KOPT-K1 (cell line): Measurements from ENCODE around the gene BCAP29.

ENCODE experiments used
- H3K27ac ChIP-seq: fragments of 200-600 bp; sonication (generic); 2 replicates; pipeline ENCODE4 v1.5.1; 2016; ENCODE audit warnings: antibody characterized with exemption, mild to moderate bottlenecking, low read depth, low read length; ENCODE audit not compliant: poor library complexity, severe bottlenecking
- H3K36me3 ChIP-seq: fragments of 200-600 bp; sonication (generic); 2 replicates; pipeline ENCODE4 v1.5.1; 2017; ENCODE audit warnings: antibody characterized with exemption, mild to moderate bottlenecking, low read length, moderate library complexity; ENCODE audit not compliant: insufficient read depth
- H3K9me3 ChIP-seq: fragments of 200-600 bp; sonication (generic); 2 replicates; pipeline ENCODE4 v1.5.1; 2017; ENCODE audit warnings: antibody characterized with exemption, low read length, mild to moderate bottlenecking; ENCODE audit not compliant: insufficient read depth, poor library complexity, severe bottlenecking

BCAP29 gene

DNA sequence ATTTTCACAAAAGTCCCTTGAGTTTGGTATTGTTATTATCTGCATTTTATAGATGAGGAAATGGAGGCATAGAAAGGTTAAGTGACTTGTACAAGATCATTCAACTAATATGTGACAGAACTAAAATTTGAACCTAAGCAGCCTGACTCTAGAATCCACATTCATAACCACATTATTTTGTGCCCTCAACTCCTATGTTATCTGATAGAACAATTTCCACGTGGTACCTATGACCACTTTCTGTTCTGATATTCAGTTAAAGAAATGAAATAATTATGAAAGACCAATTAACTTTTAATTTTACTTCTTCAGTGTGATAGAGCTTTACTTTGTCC is 17.5 kb downstream of the BCAP29 start:
- Histone ChIP-seq H3K36me3 (peaks cover 50% of the 10 kb centered on the region), H3K27ac (no peak overlapping the region), H3K9me3 (no peaks in the 10 kb centered on the region)

DNA sequence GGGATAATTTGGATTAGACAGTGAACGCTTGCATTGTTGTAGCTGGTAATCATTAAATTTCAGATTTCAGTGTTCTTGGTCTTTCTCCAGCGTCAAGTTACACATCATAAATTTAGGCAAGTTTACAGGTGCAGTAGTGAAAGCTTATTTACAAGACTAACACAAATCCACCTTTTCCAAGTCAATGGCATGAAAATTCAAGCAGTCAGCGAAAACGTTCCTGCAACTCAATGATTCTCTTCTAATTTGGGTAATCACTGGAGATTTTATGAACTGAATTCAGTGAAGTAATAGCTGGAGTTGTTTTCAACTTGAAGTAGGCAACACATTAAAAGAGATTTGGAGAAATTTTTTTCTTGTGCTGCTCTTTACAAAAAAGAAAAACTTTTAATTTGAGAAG is 17.9 kb downstream of the BCAP29 start:
- Histone ChIP-seq H3K36me3 (peaks cover 50% of the 10 kb centered on the region), H3K9me3 (no peaks in the 10 kb centered on the region), H3K27ac (no peak overlapping the region)

DNA sequence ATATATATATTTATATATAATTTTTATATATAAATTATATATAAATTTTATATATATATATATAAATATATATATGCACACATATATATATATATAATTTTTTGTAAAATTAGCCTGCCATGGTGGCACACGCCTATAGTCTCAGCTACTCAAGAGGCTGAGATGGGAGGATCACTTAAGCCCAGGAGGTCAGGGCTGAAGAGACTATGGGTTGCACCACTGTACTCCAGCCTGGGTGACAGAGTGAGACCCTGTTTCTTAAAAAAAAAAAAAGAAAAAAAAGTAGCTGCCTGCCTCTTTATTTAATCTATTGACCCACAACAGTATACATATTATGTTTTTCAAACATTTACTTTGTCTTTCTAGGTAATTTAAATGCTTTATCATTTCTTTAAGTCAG is 19.2 kb downstream of the BCAP29 start:
- H3K9me3 ChIP-seq: no peaks in the 10 kb centered on the region
- H3K36me3 ChIP-seq: peaks cover 50% of the 10 kb centered on the region

DNA sequence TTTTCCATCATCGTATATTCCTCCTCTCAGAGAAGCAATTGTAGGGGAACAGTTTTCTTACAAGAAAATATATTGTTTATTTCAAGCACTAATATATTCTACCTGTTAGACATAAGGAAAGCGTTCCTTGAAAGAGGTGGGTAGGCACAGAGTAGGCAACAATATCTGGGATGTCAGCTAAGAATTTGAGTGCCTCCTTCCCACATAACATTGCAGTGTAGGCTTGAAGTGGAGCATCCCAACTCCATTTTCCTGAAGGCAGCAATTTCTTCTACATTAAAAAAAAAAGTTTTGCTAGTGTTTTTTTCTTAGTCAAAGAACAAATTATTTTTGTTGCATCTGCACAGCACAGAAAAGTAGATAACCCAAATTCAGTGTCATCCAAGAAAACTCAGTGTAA is 20.8 kb downstream of the BCAP29 start:
- Histone ChIP-seq H3K9me3 (no peaks in the 10 kb centered on the region), H3K27ac (no peak overlapping the region), H3K36me3 (peaks cover 43% of the 10 kb centered on the region)

More for the DNA sequence above, 19.2 kb downstream of the BCAP29 start:
- no peak overlapping the region for H3K27ac ChIP-seq

DNA sequence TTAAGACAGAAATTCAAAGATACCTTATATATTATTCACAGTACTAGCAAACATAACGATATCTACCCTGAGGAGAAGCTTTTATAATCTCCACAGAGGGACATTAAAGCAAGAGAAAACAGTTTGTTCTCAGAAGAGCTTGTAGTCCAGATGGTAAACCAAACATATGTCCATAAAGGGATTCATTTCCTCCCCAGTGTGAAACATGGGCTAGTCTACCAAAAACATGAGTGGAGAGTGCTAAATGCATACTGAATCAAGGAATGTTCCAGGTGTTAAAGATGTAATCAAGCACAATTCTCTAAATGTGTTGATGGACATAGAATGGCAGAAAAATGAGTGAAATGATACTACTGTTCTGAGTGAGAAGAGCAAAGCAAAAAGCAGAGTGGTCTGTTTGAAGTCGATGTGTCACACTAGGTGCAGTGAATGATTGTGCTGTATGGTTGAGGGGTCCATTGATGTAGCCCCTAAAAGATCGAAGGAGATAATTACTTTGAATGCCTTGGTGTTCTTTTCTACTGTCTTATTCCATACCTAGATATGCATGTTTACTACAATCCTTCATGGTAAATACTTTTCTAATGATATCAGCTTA is 25.3 kb downstream of the BCAP29 start:
- H3K36me3 ChIP-seq: peaks cover 32% of the 10 kb centered on the region
- no peaks in the 10 kb centered on the region for H3K9me3 ChIP-seq
- no peak overlapping the region for H3K27ac ChIP-seq

DNA sequence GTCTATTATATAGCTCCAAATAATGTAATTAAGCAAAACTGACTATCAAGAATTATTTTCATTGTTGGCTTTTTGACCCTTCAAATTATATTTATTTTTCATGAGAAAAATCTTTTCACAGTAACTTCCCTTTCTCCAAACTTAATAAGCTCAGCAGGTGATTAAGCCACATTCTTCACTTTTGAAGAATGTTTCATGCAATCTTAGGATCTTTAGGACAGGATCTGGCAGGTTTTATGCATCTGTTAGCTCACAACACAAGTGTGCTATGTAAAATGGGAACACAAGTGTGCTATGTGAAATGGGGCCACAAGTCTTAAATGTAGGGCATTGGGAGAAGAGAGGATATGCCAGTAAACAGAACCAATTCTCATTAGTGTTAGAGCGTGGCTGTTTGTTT is 26.3 kb downstream of the BCAP29 start:
- no peak overlapping the region for H3K27ac ChIP-seq
- no peaks in the 10 kb centered on the region for H3K9me3 ChIP-seq
- peaks cover 22% of the 10 kb centered on the region for H3K36me3 ChIP-seq

DNA sequence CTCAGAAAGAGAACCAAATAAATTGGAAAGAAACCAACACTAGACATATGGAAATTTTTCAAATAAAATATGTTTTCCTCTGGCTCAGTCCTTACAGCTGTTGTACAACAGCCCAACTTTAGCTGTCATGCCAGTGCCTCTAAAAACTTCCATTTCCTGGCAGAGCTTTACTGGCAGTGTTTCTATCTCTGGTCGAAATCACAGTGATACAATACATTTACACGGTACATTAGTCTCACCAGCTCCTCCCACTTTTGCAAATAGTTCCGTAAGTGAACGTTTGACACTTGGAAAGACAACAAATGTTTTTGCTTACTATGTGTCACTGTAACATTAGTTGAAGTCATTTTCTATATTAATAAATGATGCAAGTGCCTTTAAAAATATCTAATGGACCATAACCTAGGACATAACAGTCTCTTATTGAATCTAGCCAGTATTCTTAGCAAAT is 29.8 kb downstream of the BCAP29 start:
- no peak overlapping the region for H3K27ac ChIP-seq
- H3K9me3 ChIP-seq: no peaks in the 10 kb centered on the region
- peaks cover 25% of the 10 kb centered on the region for H3K36me3 ChIP-seq

DNA sequence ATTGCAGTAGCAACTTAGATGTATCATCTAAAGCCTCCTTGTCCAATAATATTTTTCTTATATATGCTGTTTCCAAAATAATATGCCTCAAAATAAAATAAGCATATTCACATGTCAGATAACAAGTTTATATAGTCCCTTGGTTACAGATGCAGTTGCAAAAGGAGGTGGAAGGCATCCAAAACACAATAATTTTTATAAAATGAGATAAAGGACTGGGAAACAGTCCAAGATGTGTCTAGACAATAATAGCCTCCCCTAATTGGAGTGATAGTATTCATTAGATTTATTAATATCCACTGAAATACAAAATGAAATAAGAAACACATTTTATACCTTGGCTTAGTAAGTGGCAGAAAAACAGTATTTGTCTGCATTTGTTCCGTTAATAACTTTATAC is 30.3 kb downstream of the BCAP29 start:
- Histone ChIP-seq H3K27ac (no peak overlapping the region), H3K9me3 (no peaks in the 10 kb centered on the region), H3K36me3 (peaks cover 25% of the 10 kb centered on the region)

DNA sequence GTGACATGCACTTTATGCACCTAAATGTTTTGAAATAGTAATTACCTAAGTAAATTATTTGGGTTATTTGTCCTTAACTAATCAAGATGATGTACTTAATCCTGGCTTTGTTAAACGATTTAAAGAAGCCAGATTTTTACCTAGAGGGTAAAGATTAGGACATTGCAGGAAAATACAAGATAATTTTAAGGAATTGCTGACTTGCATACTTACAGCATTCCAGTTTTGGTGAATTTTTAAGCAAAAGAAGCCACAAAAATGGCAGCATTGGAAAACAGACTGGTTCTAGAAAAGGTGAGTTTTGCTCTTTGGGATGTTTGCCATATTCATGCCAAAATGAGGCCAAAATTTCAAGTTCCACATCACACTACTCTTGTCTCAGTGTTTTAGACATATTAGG is 33.4 kb downstream of the BCAP29 start:
- peaks cover 46% of the 10 kb centered on the region for H3K36me3 ChIP-seq
- no peaks in the 10 kb centered on the region for H3K9me3 ChIP-seq
- no peak overlapping the region for H3K27ac ChIP-seq

DNA sequence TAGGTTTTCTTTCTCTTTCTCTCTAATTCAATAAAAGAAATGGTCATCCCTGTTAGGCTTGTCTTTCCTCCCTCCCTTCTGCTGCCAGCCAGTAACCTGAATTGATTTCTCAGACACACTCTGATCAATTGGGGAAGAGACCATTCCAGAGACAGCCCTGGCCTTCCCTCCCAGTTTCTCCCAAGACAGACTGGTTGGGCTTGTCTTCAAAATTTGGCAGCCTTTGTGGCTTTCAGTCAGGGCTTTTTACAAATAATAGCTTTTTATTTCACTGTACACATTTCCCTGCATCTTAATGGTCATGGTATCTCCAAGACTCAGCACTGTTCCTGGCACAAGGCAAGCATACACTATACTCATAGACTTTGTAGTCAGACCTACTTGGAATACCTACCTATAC is 33.9 kb downstream of the BCAP29 start:
- Histone ChIP-seq H3K27ac (no peak overlapping the region), H3K9me3 (no peaks in the 10 kb centered on the region), H3K36me3 (peaks cover 46% of the 10 kb centered on the region)

DNA sequence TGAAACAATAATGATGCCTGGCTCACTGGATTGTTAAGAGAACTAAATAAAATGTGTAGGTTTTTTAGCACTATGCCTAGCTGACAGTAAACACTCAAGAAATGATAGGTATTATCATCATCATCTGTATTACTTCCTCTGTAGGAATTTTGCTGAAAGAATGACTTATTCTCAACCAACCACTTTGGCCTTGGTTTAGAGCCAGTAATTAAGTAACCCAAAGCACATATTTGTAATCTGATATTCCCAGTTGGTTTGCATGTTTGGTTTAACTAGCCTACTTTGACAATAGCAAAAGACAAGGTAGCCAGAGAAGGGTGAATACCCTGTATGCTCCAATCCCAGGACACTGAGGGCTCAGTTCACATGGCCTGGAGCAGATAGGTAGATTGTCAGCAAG is 34.4 kb downstream of the BCAP29 start:
- Histone ChIP-seq H3K36me3 (peaks cover 46% of the 10 kb centered on the region), H3K27ac (no peak overlapping the region), H3K9me3 (no peaks in the 10 kb centered on the region)

DNA sequence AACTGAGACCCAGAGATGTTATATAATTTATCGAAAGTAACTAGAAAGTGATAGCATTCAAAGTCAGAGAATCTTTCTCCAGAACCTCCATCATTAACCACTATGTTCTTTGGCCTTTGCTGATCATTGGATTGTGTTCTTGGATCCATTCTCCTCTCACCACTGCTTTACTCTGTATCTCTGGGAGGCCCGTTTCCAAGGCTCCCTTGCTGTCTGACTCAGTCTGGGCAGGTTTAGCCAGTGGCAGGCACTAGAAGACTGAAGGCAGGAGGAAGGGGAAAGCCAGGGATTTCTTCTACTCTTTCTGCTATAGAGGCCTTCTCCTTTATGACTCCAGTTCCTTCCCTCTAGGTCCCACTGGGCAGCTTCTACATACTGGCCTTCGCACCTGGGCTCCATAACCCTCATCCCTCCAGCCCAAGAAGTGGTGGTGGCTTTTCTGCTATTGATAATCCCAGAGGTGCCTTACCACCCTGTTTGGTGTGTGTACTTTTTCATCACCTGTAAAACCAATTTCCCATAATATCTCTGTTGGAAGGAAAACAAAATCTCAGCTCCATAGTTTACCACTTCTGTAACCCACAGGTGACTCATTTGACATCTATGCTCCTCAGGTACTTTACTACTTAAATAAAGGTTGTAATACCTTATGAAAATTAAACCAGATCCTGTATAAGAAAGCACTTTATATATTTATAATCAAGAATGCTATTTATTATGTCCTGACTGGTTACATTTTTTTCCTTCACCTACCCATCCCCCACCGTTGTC is 36.0 kb downstream of the BCAP29 start:
- no peak overlapping the region for H3K27ac ChIP-seq
- H3K36me3 ChIP-seq: peaks cover 46% of the 10 kb centered on the region
- no peaks in the 10 kb centered on the region for H3K9me3 ChIP-seq

DNA sequence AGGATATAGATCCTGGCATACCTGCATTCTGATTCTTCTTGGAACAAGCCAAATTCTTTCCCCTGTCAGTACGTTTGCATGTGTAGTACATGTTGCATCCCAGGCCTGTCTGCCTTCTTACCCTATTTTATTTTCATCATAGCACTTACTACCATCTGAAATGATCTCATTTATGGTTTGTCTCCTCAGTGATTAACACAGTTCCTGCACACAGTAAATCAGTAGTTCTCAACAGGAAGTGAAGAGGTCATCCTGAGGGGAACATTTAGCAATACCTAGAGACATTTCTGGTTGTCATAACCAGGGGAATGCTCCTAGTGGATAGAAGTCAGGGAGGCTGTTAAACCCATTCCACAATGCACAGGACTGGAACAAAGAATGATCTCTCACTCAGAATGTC is 42.4 kb downstream of the BCAP29 start:
- H3K9me3 ChIP-seq: no peaks in the 10 kb centered on the region
- H3K36me3 ChIP-seq: peaks cover 22% of the 10 kb centered on the region
- no peak overlapping the region for H3K27ac ChIP-seq

DNA sequence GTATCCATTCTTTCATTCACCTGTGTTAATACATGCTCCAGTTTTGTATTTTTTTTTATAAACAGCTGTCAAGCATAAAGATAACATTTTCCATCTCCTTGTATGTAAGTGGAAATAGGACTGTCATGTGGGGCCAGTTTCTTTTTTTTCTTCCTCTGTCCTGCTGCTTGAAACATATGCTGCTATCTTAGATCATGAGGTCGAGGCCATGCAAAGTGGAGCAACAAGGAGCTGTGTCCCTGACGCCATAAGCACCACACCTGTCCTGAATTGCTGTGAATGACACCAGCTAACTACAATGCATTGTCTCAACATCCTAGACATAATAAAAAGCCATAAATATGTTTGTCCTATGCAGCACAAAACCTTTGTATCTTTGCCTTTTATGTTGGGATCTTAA is 42.8 kb downstream of the BCAP29 start:
- Histone ChIP-seq H3K36me3 (peaks cover 17% of the 10 kb centered on the region), H3K9me3 (no peaks in the 10 kb centered on the region), H3K27ac (no peak overlapping the region)

DNA sequence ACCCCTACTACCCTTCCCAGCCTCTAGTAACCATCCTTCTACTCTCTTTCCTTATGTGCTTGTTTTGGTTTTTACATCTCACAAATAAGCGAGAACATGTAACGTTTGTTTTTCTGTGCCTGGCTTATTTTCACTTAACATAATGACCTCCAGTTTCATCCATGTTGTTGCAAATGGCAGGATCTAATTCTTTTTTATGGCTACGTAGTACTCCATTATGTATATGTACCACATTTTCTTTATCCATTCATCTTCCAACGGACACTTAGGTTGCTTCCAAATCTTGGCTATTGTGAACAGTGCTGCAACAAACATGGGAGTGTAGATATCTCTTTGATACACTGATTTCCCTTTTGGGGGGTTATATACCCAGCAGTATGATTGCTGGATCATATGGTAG is 47.0 kb downstream of the BCAP29 start:
- Histone ChIP-seq H3K36me3 (peaks cover 16% of the 10 kb centered on the region; the same call in 1 of the 2 replicates), H3K27ac (no peak overlapping the region), H3K9me3 (no peaks in the 10 kb centered on the region)

DNA sequence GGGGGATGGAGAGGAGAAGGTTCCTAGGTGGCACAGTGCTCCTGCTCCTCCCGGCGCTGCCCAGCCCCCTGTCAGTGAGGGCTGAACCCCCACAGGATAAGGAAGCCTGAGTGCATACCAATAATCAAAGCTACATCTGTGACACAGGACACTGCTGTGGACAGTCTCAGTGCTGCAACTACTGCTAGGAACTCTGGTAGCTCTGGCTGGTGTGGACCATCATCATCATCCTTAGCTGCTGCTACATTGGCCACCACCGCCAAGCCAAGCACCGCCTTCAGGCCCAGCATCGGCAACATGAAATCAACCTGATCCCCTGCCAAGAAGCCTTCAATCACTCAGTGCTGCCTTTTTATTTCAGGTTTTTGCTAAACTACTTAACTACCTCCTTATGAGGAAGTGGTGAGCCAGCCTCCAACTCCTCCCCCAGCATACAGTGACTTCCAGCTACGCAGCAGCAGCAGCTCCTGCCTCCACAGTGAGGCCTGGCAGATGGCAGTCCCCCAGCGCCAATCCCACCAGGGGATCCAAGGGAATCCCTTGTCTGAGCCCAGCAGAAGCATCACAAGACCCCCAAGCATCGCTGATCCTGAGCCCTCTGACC is 48.5 kb downstream of the BCAP29 start:
- Histone ChIP-seq H3K27ac (peak overlapping the region; percentile 34), H3K9me3 (no peaks in the 10 kb centered on the region), H3K36me3 (0 out of 2 replicates have a peak, but pooled peaks cover 6% of the 10 kb centered on the region)
